Measurements from ENCODE around the gene NKRF.

NKRF gene

DNA sequence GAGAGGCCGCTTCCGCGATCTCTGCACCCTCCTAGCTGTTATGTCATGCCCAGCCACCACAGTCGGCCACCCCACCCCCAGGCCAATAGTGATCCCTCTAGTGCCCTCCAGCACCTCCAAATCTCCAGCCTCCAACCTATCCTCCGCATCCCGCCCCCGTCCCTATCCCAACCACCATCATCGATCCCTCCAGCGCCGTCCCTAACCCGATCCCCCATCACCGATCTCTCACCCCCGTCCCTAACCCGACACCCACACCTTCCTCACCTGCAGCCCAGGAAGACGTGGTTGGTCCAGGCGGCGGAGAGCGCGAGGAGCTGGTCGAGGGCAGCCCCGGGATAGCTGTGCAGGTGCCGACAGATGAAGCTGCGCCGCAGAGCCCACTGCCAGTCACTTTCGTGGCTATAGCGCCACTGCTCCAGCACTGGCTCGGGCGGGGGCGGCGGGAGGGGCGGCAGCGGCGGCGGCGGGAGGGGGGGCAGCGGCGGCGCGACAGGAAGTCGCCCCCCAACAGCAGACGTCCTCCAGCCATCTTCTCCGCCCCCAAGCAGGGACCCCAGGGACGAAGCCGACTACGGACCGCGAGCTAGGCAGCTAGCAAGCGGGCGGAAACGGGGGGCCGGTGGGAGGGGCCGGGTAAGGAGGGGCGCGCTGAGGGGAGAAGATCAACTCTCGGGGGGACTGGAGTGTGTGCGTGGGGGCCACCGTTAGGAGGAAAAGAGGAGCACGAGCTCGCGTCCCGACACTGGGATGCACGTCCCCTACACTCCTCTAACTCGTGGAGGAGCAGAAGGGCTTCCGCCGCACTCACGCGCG, 552 bp downstream of the NKRF start:
- DNase-seq, result peak; percentile 23

DNA sequence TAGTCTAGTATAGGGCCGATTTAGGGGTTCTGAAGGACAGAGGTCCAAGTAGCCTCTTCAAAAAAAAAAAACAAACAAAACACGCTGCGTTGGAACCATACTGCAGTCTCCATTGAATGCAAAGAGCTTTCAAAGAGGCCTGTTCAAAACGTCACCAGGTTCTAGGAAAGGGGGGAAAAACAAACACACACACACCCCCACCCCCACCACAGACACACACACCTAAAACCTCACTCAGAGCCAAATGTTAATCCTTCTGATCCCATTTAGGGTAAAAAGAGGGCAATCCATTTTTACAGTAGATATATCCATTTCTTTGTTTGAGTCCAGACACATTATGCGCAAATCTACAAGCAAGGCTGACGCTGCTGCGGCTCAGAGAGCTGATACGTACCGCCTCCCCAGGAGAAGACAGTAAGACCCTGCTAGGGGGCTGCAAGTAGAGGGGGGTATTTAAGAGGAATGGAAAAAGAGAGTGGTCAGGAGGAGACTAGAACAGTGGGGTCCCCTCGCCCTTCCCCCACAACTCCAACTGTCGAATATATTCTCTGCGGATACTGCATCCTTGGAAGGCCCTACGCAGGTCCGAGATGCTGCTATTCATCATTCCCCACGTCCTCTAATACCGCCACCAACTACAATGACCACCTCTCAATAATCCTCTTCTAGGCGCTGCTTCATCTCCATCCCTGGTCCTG, 1.3 kb downstream of the NKRF start:
- no peak for DNase-seq

GRCh38 chrX:119602701-119603255, 3.4 kb downstream of the NKRF start:
- no peak for DNase-seq

DNA sequence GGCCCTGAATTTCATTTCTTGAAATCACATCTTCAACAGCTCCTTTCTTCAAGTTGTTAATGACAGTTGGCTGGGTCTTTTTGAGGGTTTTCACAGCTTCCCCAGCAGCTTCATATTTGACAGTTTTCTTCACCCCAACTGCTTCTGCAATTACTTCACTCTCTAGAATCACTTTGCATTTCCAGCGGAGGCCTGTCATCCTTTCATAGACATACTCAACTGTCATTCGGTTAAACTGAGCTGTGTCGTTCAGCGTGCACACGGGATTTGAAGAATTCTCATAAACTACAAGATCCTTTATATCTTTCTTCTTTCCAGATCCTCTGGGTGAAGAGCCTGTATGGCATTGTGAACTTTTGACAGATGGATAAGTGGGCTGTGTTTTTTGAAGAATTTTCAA, 16.4 kb downstream of the NKRF start:
- no peak for DNase-seq

GRCh38 chrX:119583431-119584059, 22.7 kb downstream of the NKRF start:
- DNase-seq, result no peak

DNA sequence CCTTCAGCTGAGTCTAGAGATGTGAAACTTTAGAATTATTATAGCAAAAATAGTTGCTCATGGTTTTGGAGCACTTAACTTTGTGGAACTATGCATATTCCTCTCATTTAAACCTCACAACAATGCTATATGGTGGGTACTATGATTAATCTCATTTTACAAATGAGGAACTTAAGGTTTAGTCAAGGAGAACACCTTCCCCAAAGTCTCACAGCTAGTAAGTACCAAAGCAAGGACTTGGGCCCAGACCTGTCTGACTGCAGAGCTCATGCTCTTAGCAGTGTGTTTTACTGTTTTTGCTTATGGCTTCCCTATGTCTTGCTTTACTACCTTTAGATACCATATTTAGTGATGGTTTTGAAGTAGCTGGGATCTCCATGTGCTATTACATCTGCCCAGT, 26.8 kb downstream of the NKRF start:
- no peak for DNase-seq

DNA sequence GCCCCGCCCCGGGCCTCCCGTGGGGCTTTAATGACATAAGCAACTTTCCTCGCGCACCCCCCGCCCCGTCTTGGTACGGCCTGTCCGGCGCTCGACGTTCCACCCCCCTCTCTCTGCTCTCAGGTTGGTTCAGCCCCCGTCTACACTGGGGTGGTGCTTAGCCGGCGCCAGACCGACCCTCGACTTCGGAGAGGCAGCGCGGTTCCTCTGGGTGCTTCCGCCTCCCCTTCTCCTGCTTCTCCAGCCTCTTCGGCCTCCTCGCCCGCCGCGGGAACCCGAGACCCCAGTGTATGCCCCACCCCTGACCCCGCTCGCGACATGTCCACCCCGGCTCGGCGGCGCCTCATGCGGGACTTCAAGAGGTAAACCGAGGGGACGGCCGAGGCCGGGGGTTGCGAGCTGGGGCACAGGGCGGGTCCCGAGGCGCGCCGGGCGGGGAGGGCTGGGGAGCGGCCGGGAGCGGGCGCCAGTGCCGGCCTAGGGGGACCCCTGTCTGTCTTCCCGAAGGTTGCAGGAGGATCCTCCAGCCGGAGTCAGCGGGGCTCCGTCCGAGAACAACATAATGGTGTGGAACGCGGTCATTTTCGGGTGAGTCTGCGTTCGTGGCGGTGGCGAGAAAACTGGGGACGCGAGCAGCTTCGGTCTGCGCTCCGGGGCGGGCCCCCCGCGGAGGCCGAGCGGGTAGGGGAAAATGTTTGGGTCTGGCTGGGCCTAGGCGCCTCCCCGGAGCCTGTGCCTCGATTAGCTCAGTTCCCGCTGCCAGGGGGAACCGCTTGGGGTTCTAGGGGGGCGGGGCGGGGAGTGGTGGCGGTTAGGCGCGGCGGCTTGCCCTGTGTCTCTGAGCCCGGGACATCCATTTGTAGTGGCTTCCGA, 31.6 kb downstream of the NKRF start, which contains the start of gene UBE2A:
Gene UBE2A, plus strand, starts transcription at position 170 of the 873 bp plus-strand sequence. Its CDS starts 149 bp downstream, at position 319.
- DNase-seq, result peak; percentile 83

DNA sequence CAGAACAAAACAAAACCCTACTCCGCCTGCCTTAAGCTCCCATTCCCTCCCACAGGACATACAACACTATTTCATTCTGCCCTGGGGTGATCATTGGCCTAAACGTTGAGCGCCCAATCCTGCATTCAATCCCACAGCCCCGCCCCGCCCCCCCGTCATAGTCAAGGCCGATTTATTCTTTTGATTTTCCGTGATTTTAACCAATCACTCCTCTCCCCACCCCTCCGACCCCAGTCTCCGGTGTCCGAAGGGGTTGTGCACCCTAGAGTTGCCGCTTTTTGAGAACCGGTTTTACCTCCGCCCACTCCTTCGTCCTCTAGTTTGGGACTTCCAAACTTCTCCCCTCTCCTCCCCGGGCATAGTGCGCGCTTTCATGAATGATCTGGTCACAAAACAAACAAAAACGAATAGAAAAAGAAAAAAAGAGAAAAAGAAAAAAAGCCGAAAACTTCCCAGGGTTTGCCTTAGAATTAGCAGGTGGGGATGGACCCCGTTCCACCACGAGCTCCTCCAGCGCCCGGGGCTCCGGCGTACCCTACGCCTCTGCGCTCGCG, 32.3 kb downstream of the NKRF start:
- DNase-seq, result no peak

- DNase-seq, result no peak
These were observed 33.0 kb downstream of the NKRF start for GRCh38 chrX:119573222-119573621.

GRCh38 chrX:119570351-119570835, 35.8 kb downstream of the NKRF start:
- no peak for DNase-seq

GRCh38 chrX:119565107-119565663, 41.0 kb downstream of the NKRF start, which contains the start of gene STEEP1:
Gene STEEP1 (minus strand): TSS chrX:119565409. CDS start chrX:119565355, 54 bp downstream.
- peak; percentile 78 for DNase-seq

- no peak for DNase-seq
These were observed 53.7 kb downstream of the NKRF start for GRCh38 chrX:119552508-119552907.

- no peak for DNase-seq
These were observed 56.8 kb downstream of the NKRF start for GRCh38 chrX:119549327-119550016.

- no peak for DNase-seq
These were observed 65.0 kb downstream of the NKRF start for GRCh38 chrX:119541188-119541587.

GRCh38 chrX:119539872-119540271, 66.4 kb downstream of the NKRF start:
- no peak for DNase-seq

Measured in activated T-cell treated with anti-CD3 and anti-CD28 coated beads for 4 hours (primary cell).